HEK293T (cell line): ENCODE measurements around the gene DHRSX.
"Not testable (repeated sequence)": the region's sequence is repeated elsewhere in the genome, so short reads cannot be mapped to it uniquely, and the experiment has no call there.

Experiments used
- CTCF ChIA-PET: fragments of 350-600 bp; formaldehyde crosslinking; extraction: SDS; loops from one replicate; lab custom pipeline; 2021; ENCODE audit warnings: antibody characterized with exemption, inconsistent platforms; lab: Yijun Ruan, JAX
- POLR2A ChIA-PET: fragments of 350-600 bp; formaldehyde crosslinking; extraction: SDS; loops from one replicate; lab custom pipeline; 2020; ENCODE audit warnings: antibody characterized with exemption, inconsistent platforms; lab: Yijun Ruan, JAX
- DNase-seq: peaks from one replicate; pipeline ENCODE4 v3.0.0; 2012; ENCODE audit warnings: mixed read lengths; ENCODE audit errors: extremely low spot score
- ARNT ChIP-seq: fragments of 450-650 bp; IDR thresholded peaks from 2 replicates; pipeline ENCODE4 v1.6.1; 2017; ENCODE audit warnings: mild to moderate bottlenecking
- BHLHE40 ChIP-seq: fragments of 450-650 bp; IDR thresholded peaks from 2 replicates; pipeline ENCODE4 v1.6.1; 2016; ENCODE audit warnings: mild to moderate bottlenecking, moderate library complexity, borderline replicate concordance
- CTBP1 ChIP-seq: fragments of 450-650 bp; IDR thresholded peaks from 2 replicates; pipeline ENCODE4 v1.6.1; 2016; ENCODE audit warnings: borderline replicate concordance
- ELF4 ChIP-seq: fragments of 450-650 bp; IDR thresholded peaks from 2 replicates; pipeline ENCODE4 v1.6.1; 2017; ENCODE audit warnings: antibody characterized with exemption
- FOXA1 ChIP-seq: fragments of 450-650 bp; IDR thresholded peaks from 2 replicates; pipeline ENCODE4 v1.6.1; 2016; ENCODE audit warnings: mild to moderate bottlenecking
- FOXK2 ChIP-seq: fragments of 450-650 bp; IDR thresholded peaks from 2 replicates; pipeline ENCODE4 v1.6.1; 2016; ENCODE audit warnings: mild to moderate bottlenecking
- FOXM1 ChIP-seq: fragments of 450-650 bp; IDR thresholded peaks from 2 replicates; pipeline ENCODE4 v1.6.1; 2017; ENCODE audit warnings: mild to moderate bottlenecking, borderline replicate concordance
- HDGF ChIP-seq: fragments of 450-650 bp; IDR thresholded peaks from 2 replicates; pipeline ENCODE4 v1.6.1; 2017; ENCODE audit warnings: antibody characterized with exemption, borderline replicate concordance
- L3MBTL2 ChIP-seq: fragments of 450-650 bp; conservative IDR thresholded peaks from 2 replicates; pipeline ENCODE4 v1.6.1; 2016; ENCODE audit warnings: mild to moderate bottlenecking
- LEF1 ChIP-seq: fragments of 450-650 bp; IDR thresholded peaks from 2 replicates; pipeline ENCODE4 v1.6.1; 2017; ENCODE audit warnings: mild to moderate bottlenecking, borderline replicate concordance
- NFRKB ChIP-seq: fragments of 450-650 bp; IDR thresholded peaks from 2 replicates; pipeline ENCODE4 v1.6.1; 2016; ENCODE audit warnings: mild to moderate bottlenecking, moderate library complexity
- PKNOX1 ChIP-seq: fragments of 450-650 bp; IDR thresholded peaks from 2 replicates; pipeline ENCODE4 v1.6.1; 2016
- SP1 ChIP-seq: fragments of 450-650 bp; IDR thresholded peaks from 2 replicates; pipeline ENCODE4 v1.6.1; 2017
- SUZ12 ChIP-seq: fragments of 450-650 bp; IDR thresholded peaks from 2 replicates; pipeline ENCODE4 v1.6.1; 2016; ENCODE audit warnings: mild to moderate bottlenecking
- TARDBP ChIP-seq: fragments of 450-650 bp; IDR thresholded peaks from 2 replicates; pipeline ENCODE4 v1.6.1; 2016
- ZNF384 ChIP-seq: fragments of 450-650 bp; IDR thresholded peaks from 2 replicates; pipeline ENCODE4 v1.6.1; 2016

DHRSX gene

GRCh38 chrX:2286731-2287130, 214.0 kb downstream of the DHRSX start:
- CTCF ChIA-PET, result no interaction called here
- POLR2A ChIA-PET, result no interaction called here
- no peak for DNase-seq

DNA sequence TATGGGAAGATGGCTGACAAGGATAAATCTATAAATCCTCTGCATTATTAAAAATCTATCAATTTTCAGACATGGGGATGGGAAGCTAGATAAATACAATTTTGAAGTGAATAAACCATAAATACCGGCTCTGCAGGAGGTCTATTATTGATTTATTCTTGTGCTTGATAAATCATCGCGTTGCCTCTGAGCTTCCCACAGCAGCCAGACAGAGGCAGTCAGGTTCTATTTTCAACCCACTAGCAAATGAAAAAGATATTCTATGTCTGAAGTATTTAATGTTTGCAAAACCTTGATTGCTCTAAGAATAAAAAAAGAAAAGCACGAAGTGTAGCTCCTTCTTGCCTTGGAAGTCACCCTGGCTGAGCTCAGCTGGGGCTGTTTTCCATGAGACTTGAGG, 216.2 kb downstream of the DHRSX start:
- POLR2A ChIA-PET, result no interaction called here
- no peak for DNase-seq
- CTCF ChIA-PET, result no interaction called here
- TF ChIP-seq SP1 (no peak), LEF1 (no peak), PKNOX1 (no peak), CTBP1 (no peak), ZNF384 (no peak)

More at GRCh38 chrX:2286731-2287130, 214.0 kb downstream of the DHRSX start:
- TF ChIP-seq LEF1, result no peak
- TF ChIP-seq NFRKB, result no peak
- TF ChIP-seq PKNOX1, result no peak
- TF ChIP-seq HDGF, result no peak
- no peak for TF ChIP-seq SUZ12
- TF ChIP-seq L3MBTL2, result no peak
- no peak for TF ChIP-seq TARDBP
- TF ChIP-seq CTBP1, result no peak
- TF ChIP-seq FOXK2, result no peak
- TF ChIP-seq ARNT, result no peak
- no peak for TF ChIP-seq FOXM1
- TF ChIP-seq FOXA1, result no peak
- no peak for TF ChIP-seq BHLHE40
- TF ChIP-seq ZNF384, result no peak
- TF ChIP-seq SP1, result no peak
- TF ChIP-seq ELF4, result no peak

- TF ChIP-seq HDGF, result no peak
- TF ChIP-seq NFRKB, result no peak
- TF ChIP-seq ELF4, result no peak
- no peak for TF ChIP-seq BHLHE40
- no peak for TF ChIP-seq PKNOX1
- TF ChIP-seq ZNF384, result no peak
- no peak for TF ChIP-seq TARDBP
- TF ChIP-seq FOXM1, result no peak
- no peak for TF ChIP-seq ARNT
- TF ChIP-seq SUZ12, result no peak
- no peak for TF ChIP-seq LEF1
- TF ChIP-seq CTBP1, result no peak
- TF ChIP-seq SP1, result no peak
- TF ChIP-seq L3MBTL2, result no peak
- no peak for TF ChIP-seq FOXA1
- no peak for TF ChIP-seq FOXK2
- POLR2A ChIA-PET, result no interaction called here
- CTCF ChIA-PET, result no interaction called here
These were observed 216.6 kb downstream of the DHRSX start for GRCh38 chrX:2284133-2284532.

DNA sequence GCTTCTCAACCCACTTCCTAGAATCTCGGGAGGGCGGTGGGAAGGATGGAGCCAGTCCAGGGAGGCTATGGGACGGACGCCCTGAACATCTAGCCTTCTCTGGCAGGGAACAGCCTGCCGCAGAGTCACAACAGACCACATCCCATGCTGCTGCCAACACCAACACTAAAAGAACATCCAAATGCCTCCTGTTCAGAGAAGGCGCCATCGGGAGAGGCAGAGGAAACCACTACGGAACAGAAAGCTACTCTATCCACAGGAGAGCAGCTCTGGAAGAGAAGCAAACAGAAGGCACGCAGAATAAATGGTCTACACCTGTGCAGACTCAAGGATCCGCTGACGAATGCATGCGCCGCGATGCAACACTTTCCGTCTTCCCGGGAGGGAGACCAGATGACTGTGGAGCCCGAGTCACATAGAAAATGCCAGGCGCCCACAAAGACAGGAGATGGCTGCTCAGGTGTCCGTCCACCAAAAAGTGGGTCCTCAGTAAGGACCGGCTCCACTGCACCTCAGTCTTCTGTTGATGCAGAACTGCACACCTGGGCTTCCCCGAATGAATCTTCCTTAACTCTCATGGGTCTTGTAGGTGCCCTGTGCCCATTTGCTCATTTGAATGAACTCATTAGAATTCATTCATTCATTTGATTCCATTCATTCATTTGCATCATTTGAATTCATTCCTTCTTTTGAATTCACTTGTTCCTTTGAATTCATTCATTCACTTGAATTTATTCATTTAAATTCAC, 217.5 kb downstream of the DHRSX start:
- CTCF ChIA-PET, result no interaction called here
- POLR2A ChIA-PET, result no interaction called here
- no peak for DNase-seq
- TF ChIP-seq FOXK2 (no peak), SUZ12 (no peak), L3MBTL2 (no peak)

More at GRCh38 chrX:2284133-2284532, 216.6 kb downstream of the DHRSX start:
- DNase-seq, result no peak

DNA sequence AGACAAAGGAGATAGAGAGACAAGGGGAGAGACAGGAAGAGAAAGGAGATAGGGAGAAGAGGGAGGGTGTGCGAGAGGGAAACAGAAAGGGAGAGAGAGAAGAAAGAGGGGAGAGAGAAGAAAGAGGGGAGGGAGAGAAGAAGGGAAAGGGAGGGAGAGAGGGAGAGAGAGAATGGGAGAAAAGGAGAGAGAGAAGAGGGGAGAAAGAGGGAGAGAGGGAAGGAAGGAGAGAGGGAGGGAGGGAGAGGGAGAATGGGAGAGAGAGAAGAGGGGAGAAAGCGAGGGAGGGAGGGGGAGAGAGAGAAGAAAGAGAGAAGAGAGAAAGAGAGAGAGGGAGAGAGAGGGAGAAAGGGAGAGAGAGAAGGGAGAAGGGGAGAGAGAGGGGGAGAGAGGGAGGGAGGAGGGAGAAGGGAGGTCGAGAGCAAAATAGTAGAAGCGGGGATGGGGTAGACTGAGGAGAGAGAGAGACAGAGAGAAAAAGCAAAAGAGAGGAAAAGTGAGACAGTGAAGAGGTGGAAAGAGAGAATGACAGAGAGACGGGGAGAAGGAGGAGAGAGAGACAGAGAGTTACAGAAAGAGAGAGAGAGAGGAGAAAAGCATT, 218.2 kb downstream of the DHRSX start:
- DNase-seq, result no peak
- TF ChIP-seq FOXK2 (no peak), ZNF384 (no peak), BHLHE40 (no peak), SUZ12 (no peak), CTBP1 (no peak), ARNT (no peak), ELF4 (no peak), PKNOX1 (no peak), FOXA1 (no peak), L3MBTL2 (no peak), SP1 (no peak), LEF1 (no peak), FOXM1 (no peak), TARDBP (no peak), NFRKB (no peak), HDGF (no peak)
- CTCF ChIA-PET, result no interaction called here
- POLR2A ChIA-PET, result no interaction called here

GRCh38 chrX:2272337-2272736, 228.4 kb downstream of the DHRSX start:
- CTCF ChIA-PET, result no interaction called here
- DNase-seq, result no peak
- TF ChIP-seq FOXK2 (no peak), SP1 (no peak)
- POLR2A ChIA-PET, result no interaction called here

- POLR2A ChIA-PET, DNase-seq, CTCF ChIA-PET: not testable (repeated sequence)
These were observed 229.2 kb downstream of the DHRSX start for GRCh38 chrX:2271595-2271994.

GRCh38 chrX:2270783-2271182, 230.0 kb downstream of the DHRSX start:
- DNase-seq, POLR2A ChIA-PET, CTCF ChIA-PET: not testable (repeated sequence)
